HS-27A (cell line): ENCODE measurements around the gene SLC35A2.

Experiments used
- DNase-seq: peaks from one replicate; pipeline ENCODE4 v3.0.0-alpha.2; 2012; ENCODE audit warnings: low read depth, missing footprints

SLC35A2 gene

DNA sequence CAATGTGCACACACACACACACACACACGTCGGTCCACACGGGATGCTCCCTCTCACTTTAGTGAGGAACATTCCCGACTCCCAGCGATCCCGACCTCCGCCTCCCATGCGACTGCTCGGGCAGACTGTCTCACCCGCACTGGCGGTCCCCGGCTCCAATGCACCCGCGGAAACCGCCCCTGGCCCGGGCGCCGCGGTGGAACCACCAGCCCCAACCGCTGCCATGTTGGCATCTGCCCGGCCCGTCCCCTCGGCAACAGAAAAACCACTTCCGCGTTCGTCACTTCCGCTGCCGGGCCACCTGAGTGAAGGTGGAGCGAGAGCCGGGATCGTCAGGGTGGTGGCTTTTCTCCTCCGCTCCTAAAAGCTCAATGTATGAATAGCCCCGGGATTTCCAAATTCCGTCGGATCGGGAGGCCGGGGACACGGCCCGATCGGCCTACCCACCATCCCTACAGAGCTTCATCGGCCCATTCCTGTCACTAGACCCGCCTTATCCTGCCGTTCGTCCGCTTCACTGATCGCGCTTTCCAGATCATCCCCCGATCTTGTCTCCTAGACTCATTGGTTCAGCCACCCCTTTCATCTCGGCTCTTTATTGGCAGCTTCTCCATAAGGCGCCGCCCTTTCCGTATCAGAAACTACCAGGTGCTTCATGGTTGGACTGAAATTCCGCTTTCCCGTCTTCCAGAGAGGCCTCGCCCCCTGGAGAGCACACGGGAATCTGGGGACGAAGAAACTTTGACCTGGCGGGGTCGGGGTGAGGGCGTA lies at the start of gene SLC35A2:
TSS of gene SLC35A2 (minus strand) at position 235 of the 771 bp plus-strand sequence. CDS start at position 225, 10 bp downstream.
- no peak for DNase-seq

DNA sequence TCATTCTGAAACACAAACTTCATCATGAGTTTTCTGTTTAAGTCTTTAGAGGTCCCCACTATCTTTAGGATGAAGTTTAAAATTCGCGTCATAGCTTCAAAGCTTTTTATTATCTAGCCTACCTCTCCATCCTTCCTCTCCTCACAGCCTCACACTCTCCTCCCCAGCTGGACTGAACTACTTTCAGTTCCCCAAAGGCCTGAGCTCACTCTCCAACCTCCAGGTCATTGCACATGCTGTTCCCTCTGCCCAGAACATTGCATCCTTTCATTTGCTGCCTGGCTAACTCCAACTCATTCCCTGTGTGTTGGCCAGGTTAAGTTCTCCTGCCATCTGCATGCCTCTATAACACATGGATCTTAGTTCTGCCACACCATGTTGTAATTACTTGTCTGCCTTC lies 48.8 kb upstream of the SLC35A2 start:
- no peak for DNase-seq

DNA sequence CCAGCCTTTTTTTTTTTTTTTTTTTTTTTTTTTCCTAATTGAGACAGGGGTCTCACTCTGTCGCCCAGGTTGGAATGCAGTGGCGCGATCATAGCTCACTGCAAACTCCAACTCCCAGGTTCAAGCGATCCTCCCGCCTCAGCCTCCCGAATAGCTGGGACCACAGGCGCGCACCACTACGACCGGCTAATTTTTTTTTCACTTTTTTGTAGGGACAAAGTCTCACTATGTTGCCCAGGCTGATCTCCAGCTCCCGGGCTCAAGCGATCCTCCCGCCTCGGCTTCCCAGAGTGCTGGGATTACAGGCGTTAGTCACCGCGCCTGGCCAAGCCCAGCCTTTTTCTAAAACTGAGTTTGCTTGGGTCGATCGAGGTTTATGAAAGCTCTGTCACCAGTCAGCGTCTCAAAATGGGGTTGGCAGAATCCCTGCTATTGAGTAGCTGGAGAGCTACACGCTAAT lies 47.2 kb upstream of the SLC35A2 start:
- DNase-seq = no peak

DNA sequence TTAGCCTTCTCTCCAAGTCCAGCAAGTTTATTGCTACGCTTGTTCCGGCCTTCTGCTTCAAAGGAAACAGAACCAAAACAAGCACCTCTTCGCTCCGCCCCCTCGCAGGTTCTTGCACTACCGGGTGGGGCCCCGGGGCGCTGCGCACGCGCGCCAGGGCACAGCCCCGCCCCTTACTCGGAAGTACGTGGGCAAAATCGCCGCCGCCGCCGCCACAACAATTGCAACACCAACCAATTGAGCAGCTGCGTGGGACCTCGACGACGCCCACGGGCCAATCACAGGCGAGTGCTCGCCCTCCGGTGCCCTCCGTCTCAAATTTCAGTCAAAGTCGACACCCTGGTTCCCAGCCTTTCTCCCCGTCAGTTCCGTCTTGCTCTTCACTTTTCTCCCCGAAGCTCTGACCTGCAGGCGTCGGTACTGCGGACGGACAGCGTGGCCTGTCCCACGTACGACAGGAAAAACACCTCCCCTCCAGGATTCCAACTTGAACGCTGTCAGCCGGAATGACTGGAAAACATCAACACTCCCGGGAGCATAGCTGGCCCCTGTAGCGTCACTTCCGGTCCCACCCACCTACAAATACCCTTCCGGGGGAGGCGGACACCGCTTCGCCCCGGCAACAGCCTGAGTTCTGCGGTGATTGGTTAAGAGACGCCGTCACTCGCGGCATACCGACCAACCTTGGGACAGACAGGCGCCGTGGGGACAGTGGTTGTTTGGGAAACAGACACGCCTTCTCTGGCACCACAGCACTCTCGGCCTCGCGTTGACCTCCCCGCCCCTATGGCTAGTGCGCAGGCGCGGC lies 46.6 kb upstream of the SLC35A2 start:
- peak; percentile 85 for DNase-seq

DNA sequence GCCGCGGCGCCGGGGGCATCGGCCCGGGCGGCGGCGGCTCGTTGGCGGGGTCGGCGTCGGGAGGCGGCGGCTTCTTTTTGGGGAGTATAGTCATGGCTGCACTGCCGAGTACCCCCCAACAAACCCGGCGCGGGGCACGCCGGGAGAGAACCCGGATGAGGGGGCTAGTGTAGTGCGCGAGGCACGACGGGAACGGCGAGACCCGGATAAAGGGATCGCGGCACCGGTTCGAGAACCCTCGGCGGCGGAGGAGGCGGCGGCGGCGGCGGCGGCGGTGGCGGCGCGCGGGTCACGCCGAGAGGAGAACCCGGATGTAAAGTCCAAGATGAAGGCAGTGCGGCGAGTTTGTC lies 46.0 kb upstream of the SLC35A2 start, which contains the start of gene OTUD5:
TSS of gene OTUD5 (minus strand) at position 131 of the 350 bp plus-strand sequence. CDS start at position 94, 37 bp downstream.
- no peak for DNase-seq

DNA sequence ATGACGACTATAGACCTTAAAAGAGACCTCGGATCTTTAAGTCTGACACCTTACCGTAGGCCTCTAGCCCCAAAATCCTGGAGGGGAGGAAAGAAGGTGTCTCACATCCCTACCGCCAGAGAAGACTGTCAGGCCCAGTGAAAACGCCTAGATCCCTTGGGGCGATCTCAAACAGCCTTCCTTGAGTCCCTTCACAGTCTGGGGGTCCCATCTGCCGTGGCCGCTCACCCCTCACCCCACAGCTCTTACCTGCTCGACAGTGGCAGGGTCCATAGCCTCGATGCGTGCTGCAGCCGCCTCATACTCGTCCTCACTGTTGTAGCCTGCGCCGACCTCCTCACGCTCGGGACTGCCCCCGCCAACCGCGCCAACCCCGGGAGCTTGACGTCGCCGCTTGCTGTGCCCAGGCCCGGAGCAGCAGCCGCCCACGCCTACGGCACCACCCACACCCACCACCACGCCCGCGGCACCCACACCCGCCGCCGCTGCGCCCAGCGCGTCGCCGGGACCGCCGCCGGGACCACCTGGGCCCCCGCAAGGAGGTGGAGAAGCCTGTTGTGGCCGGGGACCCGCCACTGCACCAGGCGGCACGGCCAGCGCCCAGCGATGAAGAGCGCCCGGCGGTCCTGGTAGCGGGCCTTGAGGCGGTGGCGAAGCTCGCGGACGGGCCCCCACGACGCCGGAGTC lies 45.4 kb upstream of the SLC35A2 start:
- DNase-seq = no peak

DNA sequence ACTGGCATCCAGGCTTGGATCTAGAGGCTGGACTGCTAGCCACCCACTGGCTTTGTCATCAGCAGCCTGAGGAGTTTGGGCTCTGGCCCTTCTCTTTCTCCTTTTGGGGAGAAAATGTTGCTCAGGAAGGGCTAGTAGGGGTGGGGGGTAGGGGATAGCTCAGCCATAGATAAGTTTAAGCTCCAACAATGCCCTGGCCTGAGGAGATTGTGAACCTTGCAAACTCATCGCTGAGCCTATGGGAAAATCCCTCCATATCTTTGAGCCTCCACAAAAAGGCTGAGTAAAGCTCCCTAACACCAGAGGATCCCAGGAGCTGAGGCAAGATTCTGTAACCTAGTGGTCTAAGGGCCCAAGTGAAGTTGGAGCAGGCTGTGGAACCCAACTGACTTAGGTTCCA lies 37.1 kb upstream of the SLC35A2 start:
- no peak for DNase-seq

DNA sequence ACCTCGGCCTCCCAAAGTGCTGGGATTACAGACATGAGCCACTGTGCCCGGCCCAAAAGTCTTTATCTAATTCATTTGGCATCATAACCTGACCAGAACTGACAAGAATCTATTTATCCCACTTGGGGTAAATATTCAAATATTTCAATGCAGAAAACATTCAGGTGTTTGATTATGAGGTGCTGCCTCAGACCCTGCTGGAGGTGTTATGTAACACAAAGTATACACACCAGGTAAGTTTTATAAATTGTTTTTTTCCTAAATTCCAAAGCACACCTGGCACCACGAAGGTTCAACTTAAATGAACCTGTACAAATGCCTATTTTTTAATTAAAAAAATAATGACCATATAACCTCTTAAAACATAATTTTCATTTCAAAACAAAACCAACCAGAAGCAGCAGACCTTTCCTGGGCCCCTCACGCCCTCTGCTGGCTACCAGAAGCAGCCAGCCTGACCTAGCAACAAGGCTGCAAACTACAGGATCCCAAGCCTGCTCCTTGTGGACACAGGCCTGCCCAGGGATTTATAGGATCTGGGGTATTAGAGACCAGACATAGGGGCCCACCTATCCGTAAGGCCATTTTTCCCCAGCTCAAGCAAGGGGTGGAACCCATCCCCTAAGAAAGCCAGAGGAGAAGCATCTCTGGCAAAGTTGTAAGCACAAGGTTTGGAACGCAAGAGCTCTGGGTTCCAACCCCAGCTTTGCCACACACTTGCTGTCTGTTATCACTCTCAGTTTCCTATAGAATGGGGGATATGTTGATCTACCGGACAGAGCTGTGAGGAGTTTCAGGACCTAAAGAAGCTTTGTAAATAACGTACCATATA lies 34.3 kb upstream of the SLC35A2 start:
- DNase-seq = no peak

DNA sequence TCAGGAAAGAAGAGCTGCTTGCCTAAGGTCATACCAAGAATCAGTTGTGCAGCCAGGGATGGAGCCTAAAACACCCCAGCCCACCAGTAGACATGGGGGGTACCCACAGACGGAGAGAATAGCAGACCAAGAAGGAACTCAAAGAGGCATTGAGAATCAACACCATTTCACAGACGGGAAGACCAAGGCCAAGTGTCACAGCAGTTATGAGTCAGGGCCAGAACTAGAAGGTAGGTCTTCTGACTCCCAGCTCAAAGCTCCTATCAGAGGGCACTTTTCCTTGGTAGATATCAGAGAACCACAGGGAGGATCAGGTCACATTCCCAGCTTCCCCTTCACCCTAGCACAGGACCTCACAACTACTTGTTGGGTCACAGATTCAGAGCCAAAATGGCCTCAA lies 31.4 kb upstream of the SLC35A2 start:
- DNase-seq = no peak

DNA sequence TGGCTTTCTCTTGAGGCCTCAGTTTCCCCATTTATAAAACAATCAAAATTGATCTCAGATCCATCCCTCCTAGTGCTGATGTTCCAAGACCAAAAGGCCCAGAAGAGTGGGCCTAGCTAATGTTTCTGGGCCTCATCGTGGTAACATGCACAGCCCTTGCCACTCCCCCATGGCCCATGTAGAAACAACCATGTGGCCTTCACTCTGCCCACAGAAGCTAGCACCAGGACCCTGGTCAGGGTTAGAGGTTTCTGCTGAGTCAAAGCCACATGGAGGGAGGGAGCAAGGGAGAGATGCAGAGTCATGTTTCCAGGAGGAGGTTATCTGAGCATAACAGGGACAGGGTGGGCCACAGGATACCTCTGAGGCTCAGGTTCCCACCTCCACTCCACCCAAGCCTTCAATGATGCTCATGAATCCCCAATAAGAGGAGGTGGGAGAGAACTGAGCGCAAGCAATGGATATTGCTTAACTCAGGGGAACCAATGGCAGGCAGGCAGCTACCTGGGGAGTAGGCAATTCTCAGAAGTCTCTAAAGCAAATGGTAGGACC lies 29.0 kb upstream of the SLC35A2 start:
- DNase-seq = no peak

DNA sequence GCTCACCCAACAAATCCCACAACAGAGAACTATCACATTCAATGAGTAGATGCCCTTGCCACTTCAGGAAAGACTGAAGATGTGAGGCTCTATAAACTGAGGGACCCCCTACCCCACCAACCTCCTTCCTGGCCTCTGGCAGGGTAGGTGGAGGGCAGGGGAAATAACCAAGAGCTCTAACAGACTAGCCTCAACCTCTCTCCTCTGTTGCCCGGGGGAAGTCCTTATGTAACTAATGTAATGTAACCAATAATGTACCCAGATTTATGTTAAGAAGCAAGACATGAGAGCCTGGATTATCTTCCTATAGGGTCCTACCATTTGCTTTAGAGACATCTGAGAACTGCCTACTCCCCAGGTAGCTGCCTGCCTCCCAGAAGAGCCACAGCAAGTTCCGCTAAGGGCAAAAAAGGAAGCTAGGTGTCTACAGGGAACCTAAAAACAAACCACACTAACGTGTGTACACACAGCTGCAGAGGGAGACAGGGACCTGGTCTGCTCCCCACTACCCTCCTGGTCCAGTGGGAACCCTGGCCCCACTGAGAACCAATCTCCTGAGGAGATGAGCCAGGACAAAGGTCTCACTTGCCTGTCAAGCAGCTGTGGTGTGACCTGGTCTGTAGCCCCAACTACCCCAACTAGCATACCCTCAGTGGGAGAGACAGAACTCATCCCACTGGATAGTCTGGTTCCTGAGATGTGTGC lies 28.2 kb upstream of the SLC35A2 start:
- no peak for DNase-seq

DNA sequence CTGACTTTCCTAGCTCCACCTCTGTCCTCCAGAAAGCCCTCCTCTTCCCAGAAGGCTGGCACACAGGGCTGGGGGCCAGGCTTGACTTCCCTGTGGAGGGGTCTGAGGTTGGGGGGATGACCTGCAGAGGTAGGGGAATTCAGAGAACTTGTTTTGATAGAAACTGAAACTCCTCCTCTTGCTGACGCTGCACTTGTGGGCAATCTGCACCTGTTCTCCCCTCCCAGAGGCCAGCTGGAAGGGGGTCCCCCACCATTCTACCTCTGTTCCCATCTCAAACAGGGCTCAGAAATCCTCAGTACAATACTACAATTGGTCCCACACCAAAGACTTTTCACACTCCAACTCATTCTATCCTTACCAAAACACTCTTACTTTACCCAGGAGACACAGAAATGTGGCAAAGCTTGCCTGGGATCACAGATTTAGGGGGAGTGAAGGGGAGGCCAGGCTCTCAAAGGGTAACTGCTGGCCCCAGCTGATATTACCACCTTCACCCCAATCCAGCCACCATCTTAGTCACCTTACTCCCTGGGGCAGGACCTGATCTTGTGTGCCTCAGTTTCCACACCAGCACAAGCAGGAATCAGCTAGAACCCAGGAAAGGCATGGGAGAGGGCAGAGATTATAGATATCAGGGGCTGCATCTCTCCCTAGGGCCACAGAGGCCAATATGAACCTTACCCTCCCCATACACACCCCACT lies 27.4 kb upstream of the SLC35A2 start:
- DNase-seq = no peak

DNA sequence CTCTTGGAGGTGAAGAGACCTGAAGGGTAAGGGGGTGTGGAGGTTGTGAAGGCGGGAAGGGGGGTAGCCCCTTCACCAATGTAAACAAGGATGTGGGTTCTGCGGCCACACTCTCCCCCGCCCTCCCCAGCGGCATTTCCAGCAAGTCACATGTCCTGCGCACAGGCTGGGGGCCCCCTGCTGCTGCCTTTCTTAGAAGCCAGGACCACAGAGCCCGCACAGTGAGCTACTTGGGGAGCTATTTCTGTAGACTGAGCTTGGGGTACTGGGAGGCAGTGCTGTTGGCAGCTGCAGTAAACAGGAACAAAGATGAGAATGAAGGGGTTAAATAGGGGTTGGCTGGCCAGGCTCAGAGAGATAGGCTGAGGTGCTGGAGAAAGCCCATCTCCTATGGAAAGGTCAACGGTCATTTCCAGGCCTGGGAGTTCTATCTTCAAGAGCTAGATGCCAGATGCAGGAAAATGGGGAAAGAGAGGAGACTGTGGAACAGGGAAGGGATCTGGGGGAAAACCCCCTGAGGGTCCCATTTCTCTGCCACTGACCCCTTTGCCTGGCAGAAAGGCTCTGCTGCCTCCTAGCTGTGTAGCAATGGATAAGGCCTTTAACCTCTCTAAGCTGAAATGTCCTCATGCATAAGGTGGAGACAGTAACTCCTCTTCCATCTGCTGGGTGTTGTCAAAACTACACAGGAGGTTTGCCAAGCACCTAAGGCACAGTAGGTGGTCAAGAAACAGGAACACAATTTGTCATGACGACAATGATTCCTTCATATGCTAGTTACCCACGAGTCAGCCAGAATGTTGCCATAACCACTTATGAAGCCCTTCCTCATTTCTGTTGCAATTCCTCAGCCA lies 25.8 kb upstream of the SLC35A2 start:
- no peak for DNase-seq

DNA sequence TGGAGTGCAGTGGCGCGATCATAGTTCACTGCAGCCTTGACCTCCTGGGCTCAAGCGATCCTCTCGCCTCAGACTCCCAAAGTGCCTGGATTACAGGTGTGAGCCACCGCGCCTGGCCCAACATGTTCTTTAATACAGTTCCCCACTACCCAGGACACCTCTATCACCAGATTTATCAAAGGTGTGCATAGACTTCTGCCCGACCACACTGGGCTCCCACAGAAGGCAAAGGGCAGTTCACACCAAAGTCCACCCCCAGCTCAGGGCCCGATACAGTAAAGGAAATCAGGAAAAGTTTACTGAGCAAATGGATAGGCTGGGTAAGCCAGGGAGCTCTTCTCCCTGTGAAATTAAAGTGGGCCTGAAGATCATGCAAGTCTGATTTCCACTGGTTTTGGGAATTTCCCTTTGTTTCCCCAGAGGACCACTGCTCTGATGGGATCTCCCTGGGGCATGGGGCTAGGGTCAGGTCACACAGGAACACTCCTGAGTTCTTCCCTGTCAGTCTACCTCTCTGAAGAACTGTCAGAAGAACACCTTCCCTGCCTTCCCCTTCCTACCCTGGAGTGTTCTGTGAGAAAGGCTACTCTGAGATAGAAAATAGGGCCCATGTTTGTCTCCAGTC lies 25.1 kb upstream of the SLC35A2 start:
- no peak for DNase-seq

DNA sequence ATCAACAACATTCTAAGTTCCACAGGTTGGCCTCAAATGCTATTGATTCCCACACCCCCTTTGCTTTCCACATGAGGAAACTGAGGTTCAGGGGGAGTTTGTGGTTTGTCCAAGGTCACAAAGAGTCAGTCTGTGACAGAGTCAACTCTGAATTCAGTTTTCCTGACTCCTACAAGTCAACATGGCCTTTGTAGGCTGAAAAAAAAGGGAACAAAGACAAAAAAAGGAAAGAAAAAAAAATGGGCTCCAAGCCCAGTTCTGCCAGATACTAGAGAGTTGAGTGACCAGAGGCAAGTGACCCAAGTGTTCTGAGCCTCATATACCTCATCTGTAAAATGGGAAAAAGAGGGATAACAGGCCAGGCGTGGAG lies 23.8 kb upstream of the SLC35A2 start:
- DNase-seq = no peak

DNA sequence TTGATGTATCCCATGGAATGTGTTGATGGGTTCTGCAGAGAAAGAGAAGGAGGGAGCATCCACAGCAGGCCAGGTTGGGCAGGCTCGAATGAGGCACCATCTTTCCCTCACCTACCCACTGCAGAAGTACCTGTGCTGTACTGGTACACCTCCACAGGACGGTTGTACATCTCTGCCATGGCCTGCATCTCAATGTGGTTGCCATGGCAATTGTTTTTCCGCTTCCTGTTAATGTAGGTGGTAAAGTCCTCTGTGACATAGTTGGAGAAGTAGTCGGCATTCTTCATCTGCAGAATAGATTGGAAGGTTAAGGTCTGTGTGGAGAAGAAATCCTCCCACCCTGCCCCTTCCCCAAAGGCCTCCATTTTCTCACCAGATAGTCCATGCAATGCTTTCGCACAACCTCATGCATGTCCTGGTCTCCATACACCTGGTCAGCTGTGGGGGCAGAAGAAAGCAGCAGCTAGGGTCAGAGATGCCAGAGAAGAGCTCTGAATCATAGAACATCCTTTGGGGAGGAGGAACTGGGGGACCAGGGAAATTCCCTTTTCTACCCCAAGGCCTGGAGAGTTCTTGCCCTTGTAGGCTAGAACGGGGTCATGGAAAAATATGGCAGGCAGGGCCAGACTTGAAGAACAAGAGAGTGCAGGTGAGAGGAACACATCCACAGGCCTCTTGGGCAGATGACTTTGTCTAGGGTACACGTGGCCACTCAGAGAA lies 23.3 kb upstream of the SLC35A2 start:
- DNase-seq = no peak

DNA sequence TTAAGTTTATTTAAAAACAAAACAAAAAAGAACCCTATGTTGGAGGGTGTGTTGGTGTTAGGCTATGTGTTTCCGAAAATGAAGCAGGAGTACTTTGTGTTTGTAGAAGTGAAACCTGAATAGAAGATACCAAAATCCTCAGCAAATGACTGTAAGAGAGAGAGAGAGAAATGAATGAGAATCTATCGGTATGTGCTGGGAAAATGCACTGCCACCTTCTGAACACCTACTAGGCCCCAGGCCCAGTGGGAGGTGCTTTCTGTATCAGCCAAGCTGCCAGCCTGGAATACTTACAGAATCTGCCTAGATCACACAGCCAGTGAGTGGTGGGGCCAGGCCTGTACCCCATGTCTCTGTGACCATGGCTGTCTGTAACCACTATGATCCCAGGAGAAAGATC lies 22.3 kb upstream of the SLC35A2 start:
- DNase-seq = no peak

DNA sequence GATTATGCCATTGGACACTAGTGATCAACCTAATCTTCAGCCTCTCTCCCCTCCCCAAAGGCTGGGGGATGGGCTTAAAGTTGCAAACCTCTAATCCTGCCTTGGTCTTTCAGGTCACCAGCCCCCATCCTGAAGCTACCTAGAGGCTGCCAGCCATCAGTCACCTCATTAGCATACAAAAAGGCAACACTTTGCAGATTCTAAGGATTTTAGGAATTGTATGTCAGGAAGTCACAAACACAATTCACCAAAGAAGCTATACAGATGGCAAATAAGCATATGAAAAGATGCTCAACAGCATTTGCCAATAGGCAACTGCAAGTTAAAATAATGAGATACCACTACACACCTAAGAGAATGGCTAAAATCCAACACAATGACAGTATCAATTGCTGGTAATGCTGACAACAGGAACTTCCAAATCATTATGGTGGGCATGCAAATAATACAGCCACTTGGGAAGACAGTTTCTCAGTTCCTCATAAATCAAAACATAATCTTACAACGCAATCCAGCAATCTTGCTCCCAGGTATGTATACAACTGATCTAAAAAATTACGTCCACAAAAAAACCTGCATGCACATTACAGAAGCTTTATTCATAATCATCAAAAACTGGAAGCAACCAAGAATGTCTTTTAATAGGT lies 16.4 kb upstream of the SLC35A2 start:
- DNase-seq = no peak
